ENCODE data around the gene OR4B1.
"Not testable (repeated sequence)": the region's sequence is repeated elsewhere in the genome, so short reads cannot be mapped to it uniquely, and the experiment has no call there.

OR4B1 gene

GRCh38 chr11:48207881-48208280 lies 8.7 kb upstream of the OR4B1 start:
- TF ChIP-seq CTCF (IDR thresholded peaks at IDR 0.05; ENCODE audit: insufficient read depth, low read depth, low read length, missing control alignments), result no peak
- DNase-seq (ENCODE audit: low read depth), result no peak
- no peak overlapping the region for H3K4me3 ChIP-seq (ENCODE audit: low read depth, low read length)

- no peak overlapping the region for H3K4me3 ChIP-seq (ENCODE audit: low read depth, low read length)
- peak; percentile 2 for DNase-seq (ENCODE audit: low read depth)
- TF ChIP-seq CTCF (IDR thresholded peaks at IDR 0.05; ENCODE audit: insufficient read depth, low read depth, low read length, missing control alignments), result no peak
Observed at GRCh38 chr11:48210052-48210451, 6.6 kb upstream of the OR4B1 start.

- no peak overlapping the region for H3K4me3 ChIP-seq (ENCODE audit: low read depth, low read length)
- DNase-seq (ENCODE audit: low read depth), result no peak
- no peak for TF ChIP-seq CTCF (IDR thresholded peaks at IDR 0.05; ENCODE audit: insufficient read depth, low read depth, low read length, missing control alignments)
Observed at GRCh38 chr11:48228761-48229160, 12.2 kb downstream of the OR4B1 start.

GRCh38 chr11:48230057-48230456 lies 13.4 kb downstream of the OR4B1 start:
- not testable (repeated sequence) for H3K4me3 ChIP-seq (ENCODE audit: low read depth, low read length); DNase-seq (ENCODE audit: low read depth)

GRCh38 chr11:48237727-48238126 lies 21.1 kb downstream of the OR4B1 start:
- TF ChIP-seq CTCF (IDR thresholded peaks at IDR 0.05; ENCODE audit: insufficient read depth, low read depth, low read length, missing control alignments), result no peak
- no peak overlapping the region for H3K4me3 ChIP-seq (ENCODE audit: low read depth, low read length)
- DNase-seq (ENCODE audit: low read depth), result no peak

- no peak for TF ChIP-seq CTCF (IDR thresholded peaks at IDR 0.05; ENCODE audit: insufficient read depth, low read depth, low read length, missing control alignments)
- H3K4me3 ChIP-seq (ENCODE audit: low read depth, low read length), result no peak overlapping the region
- peak; percentile 15 for DNase-seq (ENCODE audit: low read depth)
Observed at GRCh38 chr11:48242501-48242900, 25.9 kb downstream of the OR4B1 start.

- DNase-seq (ENCODE audit: low read depth), result no peak
- no peak within 1 kb of the TSS for H3K4me3 ChIP-seq (ENCODE audit: low read depth, low read length)
- no peak for TF ChIP-seq CTCF (IDR thresholded peaks at IDR 0.05; ENCODE audit: insufficient read depth, low read depth, low read length, missing control alignments)
Observed at GRCh38 chr11:48244804-48245203, 28.2 kb downstream of the OR4B1 start, which contains the start of gene OR4X2. TSS of gene OR4X2 (plus strand) at chr11:48245104. CDS start at chr11:48245104, 0 bp downstream.
